Large intestine (tissue), 3 donors: ENCODE measurements around the gene OOSP3. TPM values are rescaled to one million over a fixed set of nuclear protein-coding genes. Genes with fewer than 3 reads are reported as not detected.
"Not testable (repeated sequence)": the region's sequence is repeated elsewhere in the genome, so short reads cannot be mapped to it uniquely, and the experiment has no call there.

Experiments used
- DNase-seq, 2 donors: peaks; one replicate each; pipeline versions ENCODE4 v3.0.0 to v3.0.0-alpha.2; 2013
- H3K27ac ChIP-seq: one replicate; pipeline ENCODE4 v1.5.1; 2013; ENCODE audit warnings: low read length
- H3K27me3 ChIP-seq: 2 replicates; pipeline ENCODE4 v1.6.1; 2013; ENCODE audit warnings: low read length; ENCODE audit not compliant: control insufficient read depth, insufficient read depth
- H3K36me3 ChIP-seq: 2 replicates; pipeline ENCODE4 v1.6.1; 2013; ENCODE audit warnings: low read length; ENCODE audit not compliant: control insufficient read depth, insufficient read depth
- H3K4me1 ChIP-seq: one replicate; pipeline ENCODE4 v1.6.1; 2013; ENCODE audit warnings: low read length; ENCODE audit not compliant: control insufficient read depth, insufficient read depth
- H3K4me3 ChIP-seq: one replicate; pipeline ENCODE4 v1.5.1; 2013; ENCODE audit warnings: low read length
- H3K9me3 ChIP-seq: one replicate; pipeline ENCODE4 v1.6.1; 2013; ENCODE audit warnings: mild to moderate bottlenecking, low read depth, low read length, moderate library complexity; ENCODE audit not compliant: control insufficient read depth
- WGBS: methylation state at CpG from one replicate; pipeline ENCODE4 v1.1.5; 2013; ENCODE audit warnings: low lambda C conversion rate; ENCODE audit not compliant: insufficient coverage; 5-methylcytosine and 5-hydroxymethylcytosine counted together
- polyA plus RNA-seq: library from polyadenylated mRNA; unstranded; fragments of 120-200 nt; gene quantifications from one replicate; pipeline ENCODE4 v1.2.1, GENCODE V29; 2013

OOSP3 gene
- polyA plus RNA-seq, 1 donor, result not detected

- H3K9me3 ChIP-seq, result no peaks in the 10 kb centered on the region
- no peak overlapping the region for H3K4me3 ChIP-seq
- 60% methylated on average over 5 of the region's 9 CpGs for WGBS
- H3K36me3 ChIP-seq, result no peaks in the 10 kb centered on the region
- H3K27ac ChIP-seq, result no peak overlapping the region
- no peaks in the 10 kb centered on the region for H3K4me1 ChIP-seq
- no peaks in the 10 kb centered on the region for H3K27me3 ChIP-seq
- DNase-seq, result peak in 1 of 2 donors; percentile 14
Measured at GRCh38 chr11:59875856-59876519, 2.6 kb upstream of the OOSP3 start.

GRCh38 chr11:59877325-59877724, 1.3 kb upstream of the OOSP3 start:
- H3K9me3 ChIP-seq, result no peaks in the 10 kb centered on the region
- H3K27me3 ChIP-seq, result no peaks in the 10 kb centered on the region
- H3K36me3 ChIP-seq, result no peaks in the 10 kb centered on the region
- no peaks in the 10 kb centered on the region for H3K4me1 ChIP-seq
- no peak overlapping the region for H3K27ac ChIP-seq
- H3K4me3 ChIP-seq, result no peak overlapping the region
- DNase-seq, result no peak

DNA sequence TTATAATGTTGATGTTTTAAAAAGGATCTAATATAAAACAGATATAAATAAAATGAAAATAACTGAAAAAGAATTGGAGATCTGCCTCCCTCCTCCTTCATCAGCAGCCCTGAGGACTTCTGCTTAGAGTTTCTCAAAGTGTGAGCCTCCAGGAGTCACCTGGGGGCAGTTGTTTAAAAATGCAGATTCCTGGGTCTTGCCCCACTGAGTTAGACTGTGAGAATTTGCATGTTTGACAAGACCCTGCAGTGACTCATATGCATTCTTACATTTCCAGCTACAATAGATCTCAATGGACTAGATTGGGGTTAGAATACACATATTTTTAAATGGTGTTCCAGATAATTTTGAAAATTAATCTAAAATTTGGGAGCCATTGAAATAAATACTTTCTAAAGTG, 798 bp upstream of the OOSP3 start:
- Histone ChIP-seq H3K36me3 (no peaks in the 10 kb centered on the region), H3K27ac (no peak overlapping the region), H3K4me3 (no peak overlapping the region), H3K4me1 (no peaks in the 10 kb centered on the region), H3K9me3 (no peaks in the 10 kb centered on the region), H3K27me3 (no peaks in the 10 kb centered on the region)
- no peak for DNase-seq

GRCh38 chr11:59879567-59879966, 985 bp downstream of the OOSP3 start:
- H3K36me3 ChIP-seq, result no peaks in the 10 kb centered on the region
- no peak for DNase-seq
- no peaks in the 10 kb centered on the region for H3K9me3 ChIP-seq
- no peak overlapping the region for H3K4me3 ChIP-seq
- no peaks in the 10 kb centered on the region for H3K4me1 ChIP-seq
- WGBS, result no CpG with 5 or more reads among the region's 1 CpG
- H3K27ac ChIP-seq, result no peak overlapping the region
- H3K27me3 ChIP-seq, result no peaks in the 10 kb centered on the region

DNA sequence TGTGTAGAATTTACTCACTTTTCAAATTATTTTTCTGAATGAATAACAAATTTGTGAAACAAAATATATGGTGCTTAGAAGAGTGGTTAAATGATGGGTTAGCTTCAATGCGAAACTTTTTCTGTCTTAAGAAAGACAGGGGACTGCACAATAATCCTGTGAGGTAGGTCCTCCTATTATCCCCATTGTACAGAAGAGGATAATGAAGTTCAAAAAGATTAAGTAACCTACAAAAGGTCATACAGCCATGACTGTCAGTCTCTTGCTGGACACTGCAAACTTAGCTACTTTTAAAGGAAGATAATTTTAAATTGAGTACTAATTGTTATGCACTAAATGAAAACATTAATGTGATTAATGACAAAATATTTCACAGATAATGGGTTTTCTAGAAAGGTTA, 5.0 kb downstream of the OOSP3 start:
- no peak overlapping the region for H3K27ac ChIP-seq
- peaks cover 2% of the 10 kb centered on the region for H3K9me3 ChIP-seq
- H3K36me3 ChIP-seq, result no peaks in the 10 kb centered on the region
- DNase-seq, result no peak
- no CpG with 5 or more reads among the region's 1 CpG for WGBS
- H3K4me3 ChIP-seq, result no peak overlapping the region
- no peaks in the 10 kb centered on the region for H3K4me1 ChIP-seq
- H3K27me3 ChIP-seq, result no peaks in the 10 kb centered on the region

DNA sequence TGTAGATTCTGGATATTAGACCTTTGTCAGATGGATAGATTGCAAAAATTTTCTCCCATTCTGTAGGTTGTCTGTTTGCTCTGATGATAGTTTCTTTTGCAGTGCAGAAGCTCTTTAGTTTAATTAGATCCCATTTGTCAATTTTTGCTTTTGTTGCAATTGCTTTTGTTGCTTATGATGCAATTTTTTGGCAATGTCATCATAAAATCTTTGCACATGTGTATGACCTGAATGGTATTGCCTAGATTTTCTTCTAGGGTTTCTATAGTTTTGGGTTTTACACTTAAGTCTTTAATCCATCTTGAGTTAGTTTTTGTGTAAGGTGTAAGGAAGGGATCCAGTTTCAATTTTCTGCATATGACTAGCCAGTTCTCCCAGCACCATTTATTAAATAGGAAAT, 8.6 kb downstream of the OOSP3 start:
- not testable (repeated sequence) for H3K4me3 ChIP-seq, H3K4me1 ChIP-seq, DNase-seq, H3K27ac ChIP-seq, H3K9me3 ChIP-seq, H3K27me3 ChIP-seq, H3K36me3 ChIP-seq

DNA sequence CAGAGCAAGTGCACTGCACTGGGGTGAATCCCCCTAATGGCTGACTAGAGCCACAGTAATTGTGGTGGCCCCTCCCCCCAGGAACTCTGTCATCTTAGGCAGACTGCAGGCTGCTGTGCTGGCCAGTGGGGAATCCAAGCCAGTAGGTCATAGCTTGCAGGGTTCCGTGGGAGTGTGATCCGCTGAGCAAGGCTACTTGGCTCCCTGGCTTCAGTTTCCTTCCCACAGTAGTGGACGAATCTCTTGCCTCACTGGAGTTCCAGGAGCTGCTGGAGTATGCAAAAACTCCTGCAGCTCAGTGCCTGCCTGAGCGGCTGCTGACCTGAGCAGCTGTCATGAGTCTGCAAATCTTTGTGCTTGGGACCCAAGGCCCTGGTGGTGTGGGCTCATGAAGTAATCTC, 13.2 kb downstream of the OOSP3 start:
- no peaks in the 10 kb centered on the region for H3K9me3 ChIP-seq
- no peak overlapping the region for H3K27ac ChIP-seq
- no peak for DNase-seq
- WGBS, result no CpG with 5 or more reads among the region's 4 CpGs
- H3K4me1 ChIP-seq, result no peaks in the 10 kb centered on the region
- H3K4me3 ChIP-seq, result no peak overlapping the region
- H3K27me3 ChIP-seq, result no peaks in the 10 kb centered on the region
- no peaks in the 10 kb centered on the region for H3K36me3 ChIP-seq

- Histone ChIP-seq H3K4me1 (no peaks in the 10 kb centered on the region), H3K27me3 (no peaks in the 10 kb centered on the region), H3K4me3 (no peak overlapping the region), H3K9me3 (peaks cover 4% of the 10 kb centered on the region), H3K36me3 (no peaks in the 10 kb centered on the region), H3K27ac (no peak overlapping the region)
- DNase-seq, result no peak
- WGBS, result no CpG with 5 or more reads among the region's 1 CpG
Measured at GRCh38 chr11:59894616-59895015, 16.0 kb downstream of the OOSP3 start.

- no CpG with 5 or more reads among the region's 31 CpGs for whole genome bisulfite sequencing
- Histone ChIP-seq H3K9me3 (peaks cover 4% of the 10 kb centered on the region), H3K4me1 (no peaks in the 10 kb centered on the region)
Measured at GRCh38 chr11:59898046-59898445, 19.5 kb downstream of the OOSP3 start.

DNA sequence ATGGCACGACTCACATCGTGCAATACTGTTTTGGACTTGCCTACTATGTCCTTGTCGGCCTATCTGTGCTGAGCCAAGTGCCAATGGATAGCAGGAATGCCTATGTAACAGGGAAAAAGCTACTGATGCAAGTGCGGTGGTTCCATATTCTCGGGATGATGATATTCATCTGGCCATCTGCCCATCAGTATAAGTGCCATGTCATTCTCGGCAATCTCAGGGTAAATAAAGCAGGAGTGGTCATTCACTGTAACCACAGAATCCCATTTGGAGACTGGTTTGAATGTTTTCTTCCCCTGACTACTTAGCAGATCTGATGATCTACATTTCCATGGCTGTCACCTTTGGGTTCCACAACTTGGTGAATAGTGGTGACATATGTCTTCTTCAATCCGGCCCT, 20.1 kb downstream of the OOSP3 start:
- peaks cover 4% of the 10 kb centered on the region for H3K9me3 ChIP-seq
- WGBS, result 100% methylated on average over 3 of the region's 7 CpGs
- DNase-seq, result no peak
- no peak overlapping the region for H3K27ac ChIP-seq
- no peak overlapping the region for H3K4me3 ChIP-seq
- no peaks in the 10 kb centered on the region for H3K36me3 ChIP-seq
- no peaks in the 10 kb centered on the region for H3K4me1 ChIP-seq
- H3K27me3 ChIP-seq, result no peaks in the 10 kb centered on the region

More at GRCh38 chr11:59898046-59898445, 19.5 kb downstream of the OOSP3 start:
- Histone ChIP-seq H3K27ac (no peak overlapping the region), H3K27me3 (no peaks in the 10 kb centered on the region), H3K4me3 (no peak overlapping the region), H3K36me3 (no peaks in the 10 kb centered on the region)
- DNase-seq, result no peak

GRCh38 chr11:59899532-59899931, 20.9 kb downstream of the OOSP3 start:
- H3K27ac ChIP-seq, result no peak overlapping the region
- DNase-seq, result no peak
- H3K4me1 ChIP-seq, result no peaks in the 10 kb centered on the region
- H3K36me3 ChIP-seq, result no peaks in the 10 kb centered on the region
- no peak overlapping the region for H3K4me3 ChIP-seq
- H3K27me3 ChIP-seq, result no peaks in the 10 kb centered on the region
- peaks cover 4% of the 10 kb centered on the region for H3K9me3 ChIP-seq
- no CpG with 5 or more reads among the region's 11 CpGs for WGBS
